PC-9 (cell line): ENCODE measurements around the gene SEMA4A.

Source experiments
- CTCF ChIP-seq: fragments of 200-600 bp; sonication (generic); conservative IDR thresholded peaks from 2 replicates; pipeline ENCODE4 v1.6.1; 2017; ENCODE audit warnings: mixed run types, antibody characterized with exemption, mild to moderate bottlenecking, moderate library complexity
- EZH2 ChIP-seq: fragments of 200-600 bp; sonication (generic); IDR thresholded peaks from 2 replicates; pipeline ENCODE4 v1.8.0; 2017; ENCODE audit warnings: antibody characterized with exemption, low read depth

GRCh38 chr1:156177919-156178654 lies 24.7 kb downstream of the SEMA4A start:
- TF ChIP-seq CTCF (no peak), EZH2 (no peak)
